GM23248 (cell line): ENCODE data around the gene RBM10.

Experiments
- EZH2 ChIP-seq: fragments of 200-600 bp; sonication (generic); IDR thresholded peaks from 2 replicates; pipeline ENCODE4 v1.6.1; 2018; ENCODE audit warnings: antibody characterized with exemption, mild to moderate bottlenecking; ENCODE audit not compliant: insufficient read depth, poor library complexity, severe bottlenecking
- EZH2phosphoT487 ChIP-seq: fragments of 200-600 bp; sonication (generic); IDR thresholded peaks from 2 replicates; pipeline ENCODE4 v1.6.1; 2018; ENCODE audit warnings: antibody characterized with exemption, moderate library complexity, mild to moderate bottlenecking, low read depth; ENCODE audit not compliant: insufficient read depth

DNA sequence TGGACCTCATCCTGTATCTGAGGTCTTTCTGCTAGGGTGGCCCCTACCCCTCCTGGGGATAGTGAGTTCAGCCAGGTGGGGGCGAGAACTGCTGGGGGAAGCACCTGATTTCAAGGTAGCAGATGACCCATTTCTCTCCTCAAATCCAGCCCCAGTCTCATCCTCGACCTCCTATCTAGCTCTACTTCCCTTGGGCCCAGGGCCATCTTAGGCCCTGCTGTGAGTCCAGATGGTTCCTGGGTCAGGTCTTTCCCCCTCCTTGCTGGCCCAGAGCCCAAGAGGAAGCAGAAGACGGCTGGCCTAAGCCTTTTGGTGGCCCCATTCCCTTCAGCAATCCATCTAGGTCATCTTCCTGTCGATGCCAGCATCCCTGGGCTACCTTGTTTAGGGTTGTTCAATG, 76.7 kb downstream of the RBM10 start:
- TF ChIP-seq EZH2phosphoT487 (no peak), EZH2 (no peak)
